ENCODE measurements around the gene LMBR1.

The LMBR1 gene

GRCh38 chr7:156795415-156795814 is 97.6 kb downstream of the LMBR1 start:
- no peak for DNase-seq (ENCODE audit: low spot score)

- no peak for DNase-seq (ENCODE audit: low spot score)
Measured at GRCh38 chr7:156793334-156793733, 99.6 kb downstream of the LMBR1 start.

- no peak for DNase-seq (ENCODE audit: low spot score)
Measured at GRCh38 chr7:156792611-156793010, 100.4 kb downstream of the LMBR1 start.

- DNase-seq (ENCODE audit: low spot score): no peak
Measured at GRCh38 chr7:156791241-156791640, 101.7 kb downstream of the LMBR1 start.

GRCh38 chr7:156790264-156790663 is 102.7 kb downstream of the LMBR1 start:
- no peak for DNase-seq (ENCODE audit: low spot score)

GRCh38 chr7:156785998-156786543 is 106.9 kb downstream of the LMBR1 start:
- DNase-seq (ENCODE audit: low spot score): no peak

- DNase-seq (ENCODE audit: low spot score): no peak
Measured at GRCh38 chr7:156783864-156784263, 109.1 kb downstream of the LMBR1 start.

GRCh38 chr7:156781972-156782371 is 111.0 kb downstream of the LMBR1 start:
- no peak for DNase-seq (ENCODE audit: low spot score)

GRCh38 chr7:156780724-156781455 is 112.1 kb downstream of the LMBR1 start:
- DNase-seq (ENCODE audit: low spot score): no peak

GRCh38 chr7:156778668-156779067 is 114.3 kb downstream of the LMBR1 start:
- no peak for DNase-seq (ENCODE audit: low spot score)

- no peak for DNase-seq (ENCODE audit: low spot score)
Measured at GRCh38 chr7:156778201-156778600, 114.8 kb downstream of the LMBR1 start.

- DNase-seq (ENCODE audit: low spot score): no peak
Measured at GRCh38 chr7:156777364-156778069, 115.5 kb downstream of the LMBR1 start.

- no peak for DNase-seq (ENCODE audit: low spot score)
Measured at GRCh38 chr7:156776527-156776926, 116.5 kb downstream of the LMBR1 start.

- DNase-seq (ENCODE audit: low spot score): no peak
Measured at GRCh38 chr7:156773966-156774365, 119.0 kb downstream of the LMBR1 start.

GRCh38 chr7:156772725-156773124 is 120.3 kb downstream of the LMBR1 start:
- DNase-seq (ENCODE audit: low spot score): no peak

GRCh38 chr7:156768698-156769472 is 124.1 kb downstream of the LMBR1 start:
- no peak for DNase-seq (ENCODE audit: low spot score)

- no peak for DNase-seq (ENCODE audit: low spot score)
Measured at GRCh38 chr7:156766666-156767065, 126.3 kb downstream of the LMBR1 start.

- DNase-seq (ENCODE audit: low spot score): no peak
Measured at GRCh38 chr7:156765901-156766656, 126.9 kb downstream of the LMBR1 start.

GRCh38 chr7:156764766-156765165 is 128.2 kb downstream of the LMBR1 start:
- no peak for DNase-seq (ENCODE audit: low spot score)

GRCh38 chr7:156764016-156764669 is 128.8 kb downstream of the LMBR1 start:
- peak; percentile 89 for DNase-seq (ENCODE audit: low spot score)

GRCh38 chr7:156759579-156760202 is 133.3 kb downstream of the LMBR1 start:
- no peak for DNase-seq (ENCODE audit: low spot score)

Measured in AG20443 (cell line).